ENCODE measurements around the gene OR4D2. TPM values are rescaled to one million over a fixed set of nuclear protein-coding genes. Genes with fewer than 3 reads are reported as not detected.

OR4D2 gene
- total RNA-seq, 1 donor from 2014 or later = not detected

DNA sequence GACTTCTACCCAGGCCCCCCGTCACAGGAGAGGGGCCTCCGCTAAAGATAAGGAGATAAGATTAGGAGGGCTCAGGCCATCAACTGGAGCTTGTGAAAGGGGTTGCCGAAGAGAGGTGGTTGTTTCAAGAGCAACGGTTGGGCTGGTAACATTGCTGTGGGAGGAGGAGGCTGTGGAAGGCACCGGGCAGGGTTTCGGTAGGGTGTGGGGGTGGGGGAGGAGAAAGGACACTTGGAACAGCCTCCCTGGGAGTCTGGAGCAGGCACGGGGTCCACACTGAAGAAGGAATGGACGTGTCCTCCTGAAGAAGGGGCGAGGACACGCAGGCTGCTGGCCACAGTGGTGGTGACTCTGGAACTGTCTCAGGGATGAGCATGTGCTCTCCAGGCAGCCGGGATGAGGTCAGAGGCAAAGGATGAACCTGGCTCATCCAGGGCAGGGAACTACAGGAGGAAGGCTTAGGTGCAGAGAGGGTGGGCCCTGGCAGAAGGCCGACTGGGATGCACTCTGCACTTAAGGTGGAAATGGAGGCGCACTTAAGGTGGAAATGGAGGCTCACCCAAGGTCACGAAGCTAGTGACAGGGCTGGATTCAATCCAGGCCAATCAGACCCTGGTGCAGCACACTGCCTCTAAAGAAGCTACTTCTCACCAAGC lies 24.6 kb downstream of the OR4D2 start:
- no peak overlapping the region for H3K27ac ChIP-seq
- H4K20me1 ChIP-seq (ENCODE audit: low read depth) = no peaks in the 10 kb centered on the region
- H3K79me2 ChIP-seq (ENCODE audit: low read depth) = no peaks in the 10 kb centered on the region
- no peak for TF ChIP-seq EZH2phosphoT487 (IDR thresholded peaks at IDR 0.05)
- TF ChIP-seq, protein P1, sequence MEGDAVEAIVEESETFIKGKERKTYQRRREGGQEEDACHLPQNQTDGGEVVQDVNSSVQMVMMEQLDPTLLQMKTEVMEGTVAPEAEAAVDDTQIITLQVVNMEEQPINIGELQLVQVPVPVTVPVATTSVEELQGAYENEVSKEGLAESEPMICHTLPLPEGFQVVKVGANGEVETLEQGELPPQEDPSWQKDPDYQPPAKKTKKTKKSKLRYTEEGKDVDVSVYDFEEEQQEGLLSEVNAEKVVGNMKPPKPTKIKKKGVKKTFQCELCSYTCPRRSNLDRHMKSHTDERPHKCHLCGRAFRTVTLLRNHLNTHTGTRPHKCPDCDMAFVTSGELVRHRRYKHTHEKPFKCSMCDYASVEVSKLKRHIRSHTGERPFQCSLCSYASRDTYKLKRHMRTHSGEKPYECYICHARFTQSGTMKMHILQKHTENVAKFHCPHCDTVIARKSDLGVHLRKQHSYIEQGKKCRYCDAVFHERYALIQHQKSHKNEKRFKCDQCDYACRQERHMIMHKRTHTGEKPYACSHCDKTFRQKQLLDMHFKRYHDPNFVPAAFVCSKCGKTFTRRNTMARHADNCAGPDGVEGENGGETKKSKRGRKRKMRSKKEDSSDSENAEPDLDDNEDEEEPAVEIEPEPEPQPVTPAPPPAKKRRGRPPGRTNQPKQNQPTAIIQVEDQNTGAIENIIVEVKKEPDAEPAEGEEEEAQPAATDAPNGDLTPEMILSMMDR (IDR thresholded peaks at IDR 0.05) = no peak
- TF ChIP-seq EZH2 (IDR thresholded peaks at IDR 0.05) = no peak
- H3K9me3 ChIP-seq (ENCODE audit: low read depth) = no peaks in the 10 kb centered on the region
- H3K4me2 ChIP-seq = no peak overlapping the region
- Mint-ChIP-seq H3K9me3 (no peaks in the 10 kb centered on the region), H3K27me3 (ENCODE audit: insufficient read depth, low read depth) (peaks cover 18% of the 10 kb centered on the region), H3K36me3 (no peaks in the 10 kb centered on the region), H3K4me3 (no peak overlapping the region), H3K4me1 (no peaks in the 10 kb centered on the region), H3K27ac (no peak overlapping the region)
- H3K4me3 ChIP-seq = no peak overlapping the region
- H2AFZ ChIP-seq (replicated peaks) = no peak overlapping the region
- DNase-seq (ENCODE audit: low spot score) = no peak
- no peaks in the 10 kb centered on the region for H3K36me3 ChIP-seq
- no peaks in the 10 kb centered on the region for H3K4me1 ChIP-seq
- no peaks in the 10 kb centered on the region for H3F3A ChIP-seq (ENCODE audit: low read depth)
- H3K27me3 ChIP-seq = peaks cover 5% of the 10 kb centered on the region
- no peak overlapping the region for H3K9ac ChIP-seq

DNA sequence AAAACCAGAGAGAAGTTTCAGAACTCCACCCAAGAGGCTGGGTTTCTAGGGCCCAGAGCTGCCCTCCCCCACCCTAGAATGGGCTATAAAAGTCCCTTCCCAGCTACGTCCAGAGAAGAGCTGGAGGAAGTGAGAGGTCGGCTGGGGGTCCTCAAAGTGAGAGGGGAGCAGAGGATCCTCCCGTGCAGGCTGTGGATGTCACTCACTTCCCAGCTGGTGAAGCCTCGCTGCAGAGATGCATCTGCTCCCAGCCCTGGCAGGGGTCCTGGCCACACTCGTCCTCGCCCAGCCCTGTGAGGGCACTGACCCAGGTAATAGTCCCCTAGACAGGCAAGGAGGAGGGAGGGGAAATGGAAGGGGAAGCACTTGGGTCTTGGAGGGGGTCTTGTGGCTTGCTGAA lies 25.8 kb downstream of the OR4D2 start, which contains the start of gene EPX:
Gene EPX, plus strand, starts transcription at position 115 of the 400 bp plus-strand sequence. Its CDS starts 121 bp downstream, at position 236.
- H3K27me3 Mint-ChIP-seq (ENCODE audit: insufficient read depth, low read depth) = peaks cover 14% of the 10 kb centered on the region
- H2AFZ ChIP-seq (replicated peaks) = no peak within 1 kb of the TSS
- no peaks in the 10 kb centered on the region for H3K9me3 Mint-ChIP-seq
- H3K27ac Mint-ChIP-seq = no peak within 1 kb of the TSS
- H3K36me3 Mint-ChIP-seq = no peaks in the 10 kb centered on the region
- no peaks in the 10 kb centered on the region for H3K4me1 Mint-ChIP-seq
- H3K9ac ChIP-seq = no peak within 1 kb of the TSS
- no peak for TF ChIP-seq EZH2phosphoT487 (IDR thresholded peaks at IDR 0.05)
- TF ChIP-seq, protein P1 (IDR thresholded peaks at IDR 0.05) = no peak
- TF ChIP-seq EZH2 (IDR thresholded peaks at IDR 0.05) = no peak
- no peaks in the 10 kb centered on the region for H3K36me3 ChIP-seq
- no peak for DNase-seq (ENCODE audit: low spot score)
- H3K4me2 ChIP-seq = no peak within 1 kb of the TSS
- H3K79me2 ChIP-seq (ENCODE audit: low read depth) = no peaks in the 10 kb centered on the region
- H3K9me3 ChIP-seq (ENCODE audit: low read depth) = no peaks in the 10 kb centered on the region
- H3K27me3 ChIP-seq = peaks cover 11% of the 10 kb centered on the region
- no peaks in the 10 kb centered on the region for H3F3A ChIP-seq (ENCODE audit: low read depth)
- no peaks in the 10 kb centered on the region for H3K4me1 ChIP-seq
- H3K4me3 Mint-ChIP-seq = no peak within 1 kb of the TSS
- H3K27ac ChIP-seq = no peak within 1 kb of the TSS
- no peak within 1 kb of the TSS for H3K4me3 ChIP-seq
- H4K20me1 ChIP-seq (ENCODE audit: low read depth) = no peaks in the 10 kb centered on the region

DNA sequence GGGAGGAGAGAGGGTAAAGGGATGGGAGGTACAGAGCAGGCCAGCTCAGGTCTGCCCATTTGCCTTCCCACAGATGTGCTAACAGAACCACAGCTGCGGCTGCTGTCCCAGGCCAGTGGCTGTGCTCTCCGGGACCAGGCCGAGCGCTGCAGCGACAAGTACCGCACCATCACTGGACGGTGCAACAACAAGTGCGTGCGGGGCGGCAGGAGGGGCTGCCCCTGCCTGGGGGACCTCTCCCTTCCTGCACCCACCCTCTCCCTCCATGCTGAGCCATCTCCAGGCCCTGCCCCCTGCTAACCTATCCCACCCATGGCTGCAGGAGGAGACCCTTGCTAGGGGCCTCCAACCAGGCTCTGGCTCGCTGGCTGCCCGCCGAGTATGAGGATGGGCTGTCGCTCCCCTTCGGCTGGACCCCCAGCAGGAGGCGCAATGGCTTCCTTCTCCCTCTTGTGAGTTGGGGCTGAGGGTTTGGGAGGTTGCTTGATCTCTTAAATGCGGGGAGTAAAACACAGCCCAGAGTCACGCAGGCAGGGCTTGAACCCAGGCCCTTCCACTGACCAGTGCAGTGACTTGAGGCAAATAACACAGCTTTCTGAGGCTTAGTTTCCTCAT lies 27.0 kb downstream of the OR4D2 start:
- H3K4me1 ChIP-seq = no peaks in the 10 kb centered on the region
- no peaks in the 10 kb centered on the region for H3K36me3 ChIP-seq
- peaks cover 10% of the 10 kb centered on the region for H3K27me3 ChIP-seq
- H3K4me2 ChIP-seq = no peak overlapping the region
- H3K9ac ChIP-seq = no peak overlapping the region
- H3K27me3 Mint-ChIP-seq (ENCODE audit: insufficient read depth, low read depth) = peaks cover 14% of the 10 kb centered on the region
- no peaks in the 10 kb centered on the region for H3K36me3 Mint-ChIP-seq
- no peak overlapping the region for H3K27ac Mint-ChIP-seq
- H3K4me1 Mint-ChIP-seq = no peaks in the 10 kb centered on the region
- H3K9me3 Mint-ChIP-seq = no peaks in the 10 kb centered on the region
- H3K4me3 Mint-ChIP-seq = no peak overlapping the region
- H3K9me3 ChIP-seq (ENCODE audit: low read depth) = no peaks in the 10 kb centered on the region
- H2AFZ ChIP-seq (replicated peaks) = no peak overlapping the region
- no peaks in the 10 kb centered on the region for H3K79me2 ChIP-seq (ENCODE audit: low read depth)
- DNase-seq (ENCODE audit: low spot score) = no peak
- no peaks in the 10 kb centered on the region for H4K20me1 ChIP-seq (ENCODE audit: low read depth)
- no peaks in the 10 kb centered on the region for H3F3A ChIP-seq (ENCODE audit: low read depth)
- no peak for TF ChIP-seq EZH2phosphoT487 (IDR thresholded peaks at IDR 0.05)
- TF ChIP-seq, protein P1 (IDR thresholded peaks at IDR 0.05) = peak; percentile 23
- no peak for TF ChIP-seq EZH2 (IDR thresholded peaks at IDR 0.05)
- no peak overlapping the region for H3K27ac ChIP-seq
- no peak overlapping the region for H3K4me3 ChIP-seq

Data from neural progenitor cell (in vitro differentiated cells).